Stomach (tissue), 9 donors: ENCODE results near the gene ANKRD31. TPM values are rescaled to one million over a fixed set of nuclear protein-coding genes. Genes with fewer than 3 reads are reported as not detected.
"Not testable (repeated sequence)": the region's sequence is repeated elsewhere in the genome, so short reads cannot be mapped to it uniquely, and the experiment has no call there.

Experiments used
- DNase-seq, 2 donors: peaks; one replicate each; pipeline versions ENCODE4 v3.0.0 to v3.0.0-alpha.2; 2013 to 2019
- H3K27ac ChIP-seq, 5 donors: fragments of 200-600 bp in 4 of 5; sonication (generic) in 4 of 5; one replicate each; pipeline ENCODE4 v1.5.1; 2013 to 2019; ENCODE audit warnings: mild to moderate bottlenecking in 1 of 5, moderate library complexity in 1 of 5
- H3K27me3 ChIP-seq, 3 donors: fragments of 200-600 bp; sonication (generic); one replicate each; pipeline ENCODE4 v1.5.1; 2017 to 2019; ENCODE audit warnings: mixed run types in 1 of 3
- H3K36me3 ChIP-seq, 4 donors: fragments of 200-600 bp; sonication (generic); 1 replicate in 3 of 4; 2 replicates in 1 of 4; pipeline ENCODE4 v1.5.1; 2016 to 2019
- H3K4me1 ChIP-seq, 4 donors: fragments of 200-600 bp; sonication (generic); one replicate each; pipeline ENCODE4 v1.5.1; 2016 to 2019
- H3K4me3 ChIP-seq, 4 donors: fragments of 200-600 bp; sonication (generic) in 3 of 4; one replicate each; pipeline ENCODE4 v1.5.1; 2016 to 2019; ENCODE audit warnings: mild to moderate bottlenecking in 1 of 4
- H3K9me3 ChIP-seq, 4 donors: fragments of 200-600 bp; sonication (generic); one replicate each; pipeline ENCODE4 v1.5.1; 2016 to 2019
- EP300 ChIP-seq: sonication (generic); formaldehyde crosslinking; IDR thresholded peaks from one replicate; pipeline ENCODE4 v1.6.1; 2017; ENCODE audit warnings: antibody characterized with exemption
- POLR2A ChIP-seq, 4 donors: fragments of 450-650 bp; IDR thresholded peaks; one replicate each; pipeline ENCODE4 v1.6.1; 2016; ENCODE audit warnings: antibody characterized with exemption in 4 of 4, control low read depth in 2 of 4, mild to moderate bottlenecking in 1 of 4, moderate library complexity in 1 of 4
- POLR2AphosphoS5 ChIP-seq, 3 donors: sonication (generic); formaldehyde crosslinking; IDR thresholded peaks; one replicate each; pipeline ENCODE4 v1.6.1; 2016; ENCODE audit warnings: antibody characterized with exemption in 3 of 3
- WGBS, 5 donors: extraction: QIAGEN DNeasy Blood & Tissue Kit in 3 of 5; methylation state at CpG; one replicate each; pipeline versions ENCODE4 v1.1.5 to v1.1.7; 2013 to 2018; 5-methylcytosine and 5-hydroxymethylcytosine counted together
- intact Hi-C: fragments of 100-400 bp; cut with DNase I; formaldehyde crosslinking; loops from one replicate; pipeline ENCODE4 v1.15.1; 2023; ENCODE audit warnings: low total_unique reads
- polyA plus RNA-seq, 3 donors: library from polyadenylated mRNA; stranded (reverse); fragments of 200-250 nt; gene quantifications; one replicate each; pipeline ENCODE4 v1.2.3, GENCODE V29; 2013
- total RNA-seq, 5 donors: library from RNA; depleted of rRNA; stranded (reverse); fragments of >200 nt; gene quantifications; one replicate each; pipeline versions ENCODE4 v1.1.0 to v1.2.3, GENCODE V29; 2014 to 2016
- TF ChIP-seq, protein P1 (sequence below), 7 experiments: fragments of 450-650 bp in 4 of 7; fragments of 200-600 bp in 3 of 7; sonication (generic) in 3 of 7; IDR thresholded peaks; one replicate each; pipeline ENCODE4 v1.5.1; 2016 to 2019; ENCODE audit warnings: antibody characterized with exemption in 7 of 7, control low read depth in 2 of 7, mild to moderate bottlenecking in 1 of 7
- donor health status: healthy with polysubstance abuse.
- donor health status: Bipolar disorder and iron deficiency.
- donor health status: healthy.

Gene ANKRD31
- total and polyA plus RNA-seq, 8 donors: 0.08 to 1.1 (median 0.14) TPM; not detected in 5

- no peak for TF ChIP-seq EP300
- no peak for TF ChIP-seq POLR2A (IDR thresholded peaks at IDR 0.05)
- TF ChIP-seq, protein P1, sequence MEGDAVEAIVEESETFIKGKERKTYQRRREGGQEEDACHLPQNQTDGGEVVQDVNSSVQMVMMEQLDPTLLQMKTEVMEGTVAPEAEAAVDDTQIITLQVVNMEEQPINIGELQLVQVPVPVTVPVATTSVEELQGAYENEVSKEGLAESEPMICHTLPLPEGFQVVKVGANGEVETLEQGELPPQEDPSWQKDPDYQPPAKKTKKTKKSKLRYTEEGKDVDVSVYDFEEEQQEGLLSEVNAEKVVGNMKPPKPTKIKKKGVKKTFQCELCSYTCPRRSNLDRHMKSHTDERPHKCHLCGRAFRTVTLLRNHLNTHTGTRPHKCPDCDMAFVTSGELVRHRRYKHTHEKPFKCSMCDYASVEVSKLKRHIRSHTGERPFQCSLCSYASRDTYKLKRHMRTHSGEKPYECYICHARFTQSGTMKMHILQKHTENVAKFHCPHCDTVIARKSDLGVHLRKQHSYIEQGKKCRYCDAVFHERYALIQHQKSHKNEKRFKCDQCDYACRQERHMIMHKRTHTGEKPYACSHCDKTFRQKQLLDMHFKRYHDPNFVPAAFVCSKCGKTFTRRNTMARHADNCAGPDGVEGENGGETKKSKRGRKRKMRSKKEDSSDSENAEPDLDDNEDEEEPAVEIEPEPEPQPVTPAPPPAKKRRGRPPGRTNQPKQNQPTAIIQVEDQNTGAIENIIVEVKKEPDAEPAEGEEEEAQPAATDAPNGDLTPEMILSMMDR (IDR thresholded peaks at IDR 0.05): no peak
- no peak for TF ChIP-seq POLR2AphosphoS5 (IDR thresholded peaks at IDR 0.05)
- WGBS, 5 donors: 66 to 97% (median 81%) methylated on average over 1 of the region's 1 CpG
- DNase-seq: no peak
- Histone ChIP-seq H3K4me3 (no peak overlapping the region), H3K9me3 (no peaks in the 10 kb centered on the region), H3K27ac (no peak overlapping the region), H3K27me3 (no peaks in the 10 kb centered on the region), H3K36me3 (no peaks in the 10 kb centered on the region), H3K4me1 (no peaks in the 10 kb centered on the region)
- intact Hi-C loops: no loop called here
These were observed 50.9 kb downstream of the ANKRD31 start for GRCh38 chr5:75185763-75186162.

GRCh38 chr5:75176009-75176408 lies 60.7 kb downstream of the ANKRD31 start:
- peaks cover 0 to 19% (median 15%) of the 10 kb centered on the region in 4 donors for H3K9me3 ChIP-seq
- DNase-seq, H3K27ac ChIP-seq, intact Hi-C loops, H3K27me3 ChIP-seq, H3K4me1 ChIP-seq, H3K4me3 ChIP-seq, H3K36me3 ChIP-seq: not testable (repeated sequence)
- WGBS, 5 donors: 90 to 96% (median 92%) methylated on average over 6 to 7 of the region's 7 CpGs

GRCh38 chr5:75174872-75175271 lies 61.8 kb downstream of the ANKRD31 start:
- DNase-seq, H3K36me3 ChIP-seq, intact Hi-C loops, H3K4me1 ChIP-seq, H3K27ac ChIP-seq, H3K27me3 ChIP-seq, H3K4me3 ChIP-seq: not testable (repeated sequence)
- peaks cover 0 to 19% (median 15%) of the 10 kb centered on the region in 4 donors for H3K9me3 ChIP-seq
- 86 to 100% (median 97%) methylated on average over 3 to 4 of the region's 4 CpGs for WGBS, 5 donors

- intact Hi-C loops: no loop called here
- no peak for TF ChIP-seq EP300
These were observed 67.2 kb downstream of the ANKRD31 start for GRCh38 chr5:75169516-75169915.

DNA sequence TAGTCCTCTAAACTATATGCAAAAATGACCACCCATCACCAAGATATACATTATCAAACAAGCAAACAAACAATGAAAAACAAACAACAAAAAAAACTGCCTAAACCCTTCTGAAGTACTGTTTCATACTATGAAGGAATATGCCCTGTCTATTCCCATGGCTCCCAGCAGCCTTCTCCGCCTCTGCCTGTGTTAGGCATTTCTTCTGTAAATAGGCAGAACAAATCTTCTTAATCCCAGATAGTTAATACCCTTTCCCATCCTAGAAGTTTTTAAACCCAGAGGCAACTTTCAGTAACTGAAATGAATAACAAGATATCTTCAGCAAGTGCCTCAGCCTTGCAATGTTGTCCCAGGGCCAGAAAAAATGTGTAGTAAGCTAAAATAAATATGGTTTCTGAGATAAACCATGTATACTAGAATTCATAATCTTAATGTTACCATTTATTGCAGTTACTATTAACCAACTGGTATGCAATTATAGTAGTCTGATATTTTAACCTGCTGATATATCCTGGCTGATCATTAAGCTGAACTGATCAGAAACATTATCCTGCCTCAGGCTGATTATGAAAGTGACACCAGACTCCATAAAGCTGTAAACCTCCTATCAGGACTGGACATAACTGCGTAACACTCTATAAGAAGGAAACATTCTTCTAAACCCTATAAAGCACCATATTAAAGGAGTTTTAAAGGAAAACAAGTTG lies 68.5 kb downstream of the ANKRD31 start:
- intact Hi-C loops: no loop called here
- H3K27me3 ChIP-seq: no peaks in the 10 kb centered on the region
- no peaks in the 10 kb centered on the region for H3K36me3 ChIP-seq
- 29 to 54% (median 38%) methylated on average over 2 of the region's 2 CpGs for WGBS, 5 donors
- H3K9me3 ChIP-seq: peaks cover 0 to 2% (median 0%) of the 10 kb centered on the region in 4 donors
- no peak overlapping the region for H3K4me3 ChIP-seq
- TF ChIP-seq POLR2AphosphoS5 (IDR thresholded peaks at IDR 0.05): no peak
- TF ChIP-seq EP300: no peak
- TF ChIP-seq, protein P1 (IDR thresholded peaks at IDR 0.05): no peak
- no peak for TF ChIP-seq POLR2A (IDR thresholded peaks at IDR 0.05)
- no peak overlapping the region for H3K27ac ChIP-seq
- DNase-seq: peak in 1 of 2 donors; percentile 17
- H3K4me1 ChIP-seq: peaks cover 0 to 12% (median 0%) of the 10 kb centered on the region in 4 donors

More at GRCh38 chr5:75169516-75169915, 67.2 kb downstream of the ANKRD31 start:
- Histone ChIP-seq H3K4me1 (peaks cover 0 to 12% (median 0%) of the 10 kb centered on the region in 4 donors), H3K27me3 (no peaks in the 10 kb centered on the region), H3K4me3 (no peak overlapping the region), H3K9me3 (peaks cover 0 to 9% (median 6%) of the 10 kb centered on the region in 4 donors), H3K36me3 (no peaks in the 10 kb centered on the region), H3K27ac (no peak overlapping the region)
- no peak for DNase-seq
- 77 to 92% (median 87%) methylated on average over 2 of the region's 2 CpGs for WGBS, 5 donors

GRCh38 chr5:75167345-75167744 lies 69.3 kb downstream of the ANKRD31 start:
- Histone ChIP-seq H3K36me3 (no peaks in the 10 kb centered on the region), H3K27me3 (no peaks in the 10 kb centered on the region), H3K9me3 (peaks cover 0 to 2% (median 0%) of the 10 kb centered on the region in 4 donors), H3K27ac (no peak overlapping the region), H3K4me1 (peaks cover 0 to 12% (median 0%) of the 10 kb centered on the region in 4 donors), H3K4me3 (no peak overlapping the region)
- TF ChIP-seq, protein P1 (IDR thresholded peaks at IDR 0.05): peak in 3 of 7 experiments; percentile 7 to 18 (median 7)
- no peak for TF ChIP-seq POLR2AphosphoS5 (IDR thresholded peaks at IDR 0.05)
- no peak for TF ChIP-seq POLR2A (IDR thresholded peaks at IDR 0.05)
- no peak for DNase-seq
- intact Hi-C loops: no loop called here

DNA sequence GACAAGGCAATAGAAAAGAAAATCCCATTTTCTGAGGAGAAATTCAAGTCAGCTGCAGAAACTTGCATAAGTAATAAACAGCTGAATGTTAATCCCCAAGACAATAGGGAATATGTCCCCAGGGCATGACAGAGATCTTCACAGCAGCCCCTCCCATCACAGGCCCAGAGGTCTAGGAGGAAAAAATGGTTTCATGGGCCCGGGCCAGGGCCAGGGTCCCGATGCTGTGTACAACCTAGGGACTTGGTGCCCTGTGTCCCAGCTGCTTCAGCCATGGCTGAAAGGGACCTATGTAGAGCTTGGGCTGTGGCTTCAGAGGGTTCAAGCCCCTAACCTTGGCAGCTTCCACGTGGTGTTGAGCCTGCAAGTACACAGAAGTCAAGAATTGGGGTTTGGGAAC lies 75.2 kb downstream of the ANKRD31 start:
- H3K4me3 ChIP-seq, intact Hi-C loops, DNase-seq, H3K4me1 ChIP-seq, H3K36me3 ChIP-seq, H3K27me3 ChIP-seq, H3K27ac ChIP-seq: not testable (repeated sequence)
- 78 to 89% (median 82%) methylated on average over 3 of the region's 3 CpGs for WGBS, 5 donors
- H3K9me3 ChIP-seq: peaks cover 5 to 41% (median 22%) of the 10 kb centered on the region in 4 donors
